ENCODE data around the gene MGAT3.
"Not testable (repeated sequence)": the region's sequence is repeated elsewhere in the genome, so short reads cannot be mapped to it uniquely, and the experiment has no call there.

Gene MGAT3

DNA sequence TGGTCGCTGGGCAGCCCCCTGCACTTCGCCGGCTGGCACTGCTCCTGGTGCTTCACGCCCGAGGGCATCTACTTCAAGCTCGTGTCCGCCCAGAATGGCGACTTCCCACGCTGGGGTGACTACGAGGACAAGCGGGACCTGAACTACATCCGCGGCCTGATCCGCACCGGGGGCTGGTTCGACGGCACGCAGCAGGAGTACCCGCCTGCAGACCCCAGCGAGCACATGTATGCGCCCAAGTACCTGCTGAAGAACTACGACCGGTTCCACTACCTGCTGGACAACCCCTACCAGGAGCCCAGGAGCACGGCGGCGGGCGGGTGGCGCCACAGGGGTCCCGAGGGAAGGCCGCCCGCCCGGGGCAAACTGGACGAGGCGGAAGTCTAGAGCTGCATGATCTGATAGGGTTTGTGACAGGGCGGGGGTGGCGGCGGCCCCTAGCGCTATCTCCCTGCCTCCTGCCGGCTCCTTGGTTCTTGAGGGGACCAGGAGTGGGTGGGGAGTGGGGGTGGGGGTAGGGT, 31.8 kb downstream of the MGAT3 start:
- no peak for DNase-seq (ENCODE audit: insufficient read length, low spot score)
- no peak for FAIRE-seq

DNA sequence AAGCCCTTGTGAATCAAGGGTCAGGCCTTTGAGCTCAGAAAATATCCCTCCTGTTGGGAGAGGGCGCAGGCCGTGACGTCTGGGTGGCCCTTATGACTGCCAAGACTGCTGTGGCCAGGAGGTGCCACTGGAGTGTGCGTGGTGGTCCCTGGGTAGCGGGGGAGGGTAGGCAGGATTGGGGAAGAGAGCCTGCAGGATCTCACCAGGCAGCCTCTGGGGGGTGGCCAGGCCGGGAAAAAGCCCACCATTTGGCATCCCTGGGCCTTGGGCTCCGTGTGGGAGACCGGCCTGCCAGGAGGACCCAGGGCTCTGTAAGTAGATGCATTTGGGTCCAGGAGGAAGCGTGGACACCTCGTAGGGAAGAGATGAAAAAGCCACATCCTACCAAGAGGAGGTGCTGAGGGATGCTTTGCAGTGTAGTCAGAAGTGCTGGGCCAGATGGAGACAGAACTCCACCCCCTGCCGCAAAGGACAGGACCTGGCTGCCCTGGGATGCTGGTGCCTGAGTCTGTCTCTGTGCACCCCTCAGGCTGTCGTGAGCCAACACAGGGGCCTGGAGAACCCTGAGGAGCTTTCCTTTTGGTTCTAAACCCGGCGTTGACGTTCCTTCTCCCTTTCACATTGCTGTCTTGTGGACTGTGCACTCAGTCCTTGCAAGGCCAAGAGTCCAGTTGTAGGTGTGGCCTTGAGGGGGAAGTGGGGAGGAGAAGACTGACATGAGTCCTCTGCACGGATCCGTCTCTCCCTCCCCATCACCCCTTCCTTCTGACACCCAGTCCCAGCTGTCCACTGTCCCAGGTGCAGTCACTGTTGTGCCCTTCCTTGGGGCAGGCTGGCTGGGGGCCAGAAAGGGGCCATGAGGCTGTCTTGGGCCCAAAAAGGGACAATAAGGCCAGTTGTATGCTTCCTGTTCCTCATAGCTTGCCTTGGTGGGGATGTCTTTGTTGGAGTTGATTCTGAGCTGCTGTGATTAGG, 32.6 kb downstream of the MGAT3 start:
- FAIRE-seq (no peak), DNase-seq (ENCODE audit: insufficient read length, low spot score) (no peak)

DNA sequence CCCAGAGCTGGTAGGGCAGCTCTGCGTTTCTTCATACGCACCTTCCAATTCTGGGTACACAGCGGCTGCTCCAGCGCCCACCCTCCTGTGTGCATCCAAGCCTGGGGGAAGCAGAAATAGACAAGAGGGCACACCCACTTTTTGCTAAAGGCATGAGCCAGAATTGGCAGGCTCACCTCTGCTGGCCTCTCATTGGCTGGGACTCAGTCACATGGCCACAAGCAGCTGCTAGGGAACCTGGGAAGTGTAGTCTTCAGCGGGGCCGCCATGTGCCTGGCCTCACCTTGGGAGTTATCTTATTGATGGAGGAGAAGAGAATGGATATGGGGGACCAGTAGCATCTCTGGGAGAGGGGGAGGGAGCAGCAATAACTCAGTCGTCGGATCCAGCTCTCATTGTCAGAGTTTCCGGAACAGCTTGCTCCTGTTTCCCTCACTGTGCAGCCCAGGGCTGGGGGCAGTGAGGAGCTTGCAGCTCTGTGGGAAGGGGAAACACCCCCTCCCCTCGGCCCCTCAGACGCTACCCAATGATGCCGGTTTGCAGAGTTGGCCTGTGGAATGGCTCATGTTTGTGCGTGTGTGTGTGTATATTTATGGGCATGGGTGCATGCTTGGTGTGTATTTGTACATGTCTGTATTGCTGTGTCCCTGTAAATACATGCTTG, 33.5 kb downstream of the MGAT3 start:
- DNase-seq (ENCODE audit: insufficient read length, low spot score), result peak; percentile 66
- peak; percentile 36 for FAIRE-seq

DNA sequence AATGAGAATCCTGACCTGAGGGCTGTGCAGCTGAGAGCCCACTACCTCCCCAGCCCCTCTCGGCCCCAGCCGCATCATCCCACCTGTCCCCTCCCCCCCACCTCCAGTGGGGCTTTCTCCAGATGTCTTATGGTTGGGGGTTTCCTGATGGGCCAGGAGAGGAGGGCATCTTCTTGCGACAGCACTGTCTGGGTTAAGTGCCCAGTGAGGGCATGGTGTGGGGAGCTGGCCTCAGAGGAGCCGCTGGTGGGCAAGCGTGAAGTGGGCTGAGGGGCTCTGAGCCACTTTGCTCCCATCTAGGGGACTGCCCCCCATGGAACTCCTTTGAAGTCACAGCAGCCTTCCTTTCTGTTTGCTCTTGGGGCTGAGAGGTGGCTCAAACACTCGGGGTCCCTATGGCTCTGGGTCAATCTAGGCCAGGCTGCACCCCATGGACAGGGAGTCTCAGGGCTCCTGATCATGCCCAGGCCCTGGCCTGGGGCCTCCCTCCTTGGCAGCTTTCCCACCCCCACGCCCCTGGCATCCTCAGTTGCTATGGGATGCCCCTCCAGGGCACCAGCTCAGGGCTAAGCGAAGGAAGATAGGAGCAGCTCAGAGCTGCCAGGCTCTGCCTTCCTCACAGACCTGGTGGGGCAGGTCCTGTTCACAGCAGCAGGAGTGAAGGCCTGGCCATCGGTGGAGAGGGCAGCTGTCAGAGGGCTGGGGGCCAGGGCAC, 34.3 kb downstream of the MGAT3 start:
- no peak for FAIRE-seq
- no peak for DNase-seq (ENCODE audit: insufficient read length, low spot score)

DNA sequence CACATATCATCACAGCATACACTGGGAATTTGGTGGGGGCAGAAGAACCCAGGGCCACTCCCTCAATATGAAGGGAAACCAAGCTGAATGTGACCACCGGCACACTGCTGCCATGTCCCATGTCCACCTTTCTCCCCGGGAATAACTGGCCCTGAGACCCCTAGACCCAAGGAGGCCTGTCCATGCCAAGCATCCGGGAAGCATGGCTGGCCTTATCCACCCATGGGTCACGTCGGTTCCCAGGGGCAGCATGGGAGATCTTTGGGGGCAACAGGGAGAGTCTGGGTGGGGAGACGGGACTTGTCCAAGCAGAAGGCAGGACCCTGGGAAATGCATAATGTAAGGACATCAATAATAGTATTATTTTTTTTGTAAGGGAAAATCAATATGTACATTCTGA, 34.9 kb downstream of the MGAT3 start:
- FAIRE-seq (no peak), DNase-seq (ENCODE audit: insufficient read length, low spot score) (no peak)

DNA sequence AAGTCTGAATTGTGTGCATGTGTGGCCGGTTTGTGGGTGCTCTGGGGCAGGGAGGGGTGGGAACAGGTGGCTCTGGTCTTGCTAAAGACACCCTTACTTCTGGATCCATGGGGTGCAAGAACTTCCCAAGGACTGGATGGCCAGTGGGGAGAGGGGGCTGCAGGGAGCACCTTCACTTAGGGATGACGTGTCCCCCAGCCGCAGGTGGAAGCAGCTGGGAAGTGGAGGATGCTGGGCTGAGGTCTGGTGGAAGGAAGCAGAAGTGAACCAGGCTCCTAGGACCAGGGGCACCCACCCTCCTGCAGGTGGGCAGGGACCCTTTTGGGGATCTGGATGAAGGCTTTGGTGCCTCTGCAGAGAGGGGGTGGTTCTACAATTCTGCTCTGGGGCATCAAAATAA, 35.4 kb downstream of the MGAT3 start:
- FAIRE-seq, result no peak

DNA sequence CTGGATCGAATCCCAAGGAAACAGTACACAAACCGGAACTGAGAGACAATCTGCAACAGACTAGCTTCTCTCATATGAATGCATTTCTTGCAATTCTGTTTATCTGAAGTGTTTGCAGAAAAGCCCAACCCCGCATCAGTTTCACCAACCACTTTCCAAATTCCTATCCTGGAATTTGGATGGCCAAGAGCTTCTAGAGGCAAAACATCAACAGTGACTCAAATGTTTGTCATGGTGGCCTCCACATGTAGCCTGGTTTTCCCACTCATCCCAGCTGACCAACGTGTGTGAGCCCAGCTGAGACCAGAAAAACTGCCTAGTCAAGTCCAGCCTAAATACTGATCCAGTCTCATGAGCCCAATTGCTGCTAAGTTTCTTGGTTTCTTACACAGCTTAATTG, 36.9 kb downstream of the MGAT3 start:
- no peak for FAIRE-seq
- no peak for DNase-seq (ENCODE audit: insufficient read length, low spot score)

More for the DNA sequence above, 35.4 kb downstream of the MGAT3 start:
- no peak for DNase-seq (ENCODE audit: insufficient read length, low spot score)

DNA sequence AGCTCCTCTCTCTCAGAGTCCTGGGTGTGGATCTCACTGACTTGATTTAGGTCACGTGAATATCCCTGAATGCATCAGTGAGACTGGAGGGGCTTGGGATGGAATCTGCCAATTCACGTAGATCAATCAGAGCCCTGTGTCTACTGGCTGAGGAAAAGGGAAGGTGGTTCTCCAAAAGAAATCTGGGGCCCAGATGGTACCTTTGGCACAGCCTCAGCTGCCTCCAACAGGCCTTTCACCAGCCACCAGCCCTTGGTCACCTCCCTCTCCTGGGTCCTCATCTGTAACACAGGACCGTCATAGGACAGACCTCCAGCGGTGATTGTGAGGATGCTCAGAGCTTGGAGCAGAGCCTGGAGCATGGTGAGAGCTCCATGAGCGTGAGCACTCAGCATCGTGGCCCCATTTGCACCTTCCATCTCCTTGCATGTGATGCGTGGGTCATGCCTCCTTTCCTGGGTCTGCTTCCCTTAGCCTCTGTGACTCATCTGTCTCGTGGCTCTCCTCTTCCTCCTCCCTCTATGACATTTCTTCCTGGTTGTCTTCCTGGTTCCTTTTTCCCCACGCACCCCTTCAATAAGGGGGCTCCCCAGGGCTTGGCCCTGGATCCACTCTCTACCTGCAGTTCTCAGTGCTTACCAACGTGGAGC, 37.8 kb downstream of the MGAT3 start:
- DNase-seq (ENCODE audit: insufficient read length, low spot score) (no peak), FAIRE-seq (no peak)

DNA sequence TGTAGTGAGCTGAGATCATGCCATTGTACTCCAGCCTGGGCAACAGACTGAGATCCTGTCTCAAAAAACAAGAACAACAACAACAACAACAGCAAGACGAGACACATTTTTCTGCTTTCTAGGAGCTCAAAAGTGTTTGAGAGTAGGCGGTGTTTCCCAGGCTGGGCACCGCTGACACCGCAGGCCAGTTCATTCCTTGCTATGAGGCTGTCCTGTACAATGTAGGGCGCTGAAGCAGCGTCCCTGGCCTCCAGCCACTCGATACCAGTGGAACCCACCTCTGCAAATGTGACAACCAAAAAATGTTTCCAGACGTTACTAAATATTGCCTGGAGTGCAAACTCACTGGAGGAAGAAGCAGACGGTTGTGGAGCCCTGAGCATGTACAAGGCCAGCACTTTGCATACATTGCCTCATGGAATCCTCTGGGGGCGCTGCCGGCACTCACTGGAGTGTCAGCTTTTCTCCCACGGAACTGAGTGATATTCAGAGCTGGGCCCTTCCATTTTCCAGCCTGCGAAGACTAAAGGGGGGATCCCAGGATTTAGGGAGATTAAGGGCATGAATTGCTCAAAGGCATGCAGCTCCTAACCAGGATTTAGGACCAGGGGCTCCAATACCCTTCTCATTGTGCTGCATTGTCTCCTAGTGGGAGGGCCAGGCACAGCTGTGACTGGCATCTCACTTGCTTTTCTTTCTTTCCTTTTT, 39.5 kb downstream of the MGAT3 start:
- DNase-seq (ENCODE audit: insufficient read length, low spot score) (no peak), FAIRE-seq (no peak)

DNA sequence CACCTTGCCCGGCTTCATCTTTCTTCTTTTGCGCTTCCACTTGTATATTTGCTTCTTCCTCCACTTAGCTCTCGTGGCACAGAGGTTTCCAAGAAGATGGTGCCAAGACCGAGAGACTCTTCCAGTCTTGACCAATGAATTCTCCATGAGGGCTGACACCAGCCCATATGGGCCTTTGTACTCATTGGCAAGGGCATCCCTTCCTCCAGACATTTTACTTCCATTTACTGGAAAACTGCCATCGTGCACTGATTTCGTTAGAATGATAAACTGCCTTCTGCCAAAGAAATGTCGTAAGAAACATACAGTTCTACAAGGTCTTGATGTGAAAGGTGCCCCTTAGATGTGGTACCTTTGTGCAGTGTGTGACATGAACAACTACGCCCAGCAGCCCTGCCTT, 40.6 kb downstream of the MGAT3 start:
- FAIRE-seq, result no peak
- DNase-seq (ENCODE audit: insufficient read length, low spot score), result no peak

DNA sequence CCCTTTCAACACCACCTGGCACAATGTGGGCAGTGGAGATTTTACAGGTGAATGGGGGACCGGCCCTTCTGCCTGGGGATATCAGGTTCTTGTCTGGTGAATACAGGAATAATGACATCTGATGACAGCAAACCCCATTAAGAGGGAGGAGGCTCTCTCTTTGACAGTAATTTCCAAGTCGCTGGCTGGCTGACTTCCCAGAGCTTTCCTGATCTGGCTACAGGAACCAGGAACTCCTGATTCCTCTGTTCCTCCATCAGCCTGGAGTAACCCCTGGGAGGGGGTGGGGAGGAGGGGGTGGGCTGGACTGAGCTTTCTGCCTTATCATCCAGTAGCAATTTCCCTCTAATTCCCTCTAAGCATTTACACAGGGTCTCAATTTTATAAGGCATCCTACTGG, 41.6 kb downstream of the MGAT3 start:
- DNase-seq (ENCODE audit: insufficient read length, low spot score) (no peak), FAIRE-seq (no peak)

DNA sequence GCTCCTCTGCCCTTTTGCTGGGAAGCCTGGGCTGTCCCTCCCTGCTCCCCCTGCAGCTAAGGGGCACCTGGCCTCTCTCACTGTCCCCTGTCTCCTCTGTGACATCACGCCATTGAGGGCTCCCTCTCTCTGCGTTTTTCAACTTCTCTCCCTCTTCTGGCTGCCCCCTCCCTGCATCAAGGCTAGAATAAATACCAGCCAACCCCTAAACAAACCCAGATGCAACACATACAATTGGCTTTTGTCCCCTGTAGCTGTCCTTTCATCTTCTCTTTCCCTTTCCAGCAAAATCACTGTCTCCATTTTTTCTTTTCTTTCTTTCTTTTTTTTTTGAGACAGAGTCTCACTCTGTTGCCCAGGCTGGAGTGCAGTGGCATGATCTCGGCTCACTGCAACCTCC, 42.0 kb downstream of the MGAT3 start:
- FAIRE-seq (no peak), DNase-seq (ENCODE audit: insufficient read length, low spot score) (no peak)

DNA sequence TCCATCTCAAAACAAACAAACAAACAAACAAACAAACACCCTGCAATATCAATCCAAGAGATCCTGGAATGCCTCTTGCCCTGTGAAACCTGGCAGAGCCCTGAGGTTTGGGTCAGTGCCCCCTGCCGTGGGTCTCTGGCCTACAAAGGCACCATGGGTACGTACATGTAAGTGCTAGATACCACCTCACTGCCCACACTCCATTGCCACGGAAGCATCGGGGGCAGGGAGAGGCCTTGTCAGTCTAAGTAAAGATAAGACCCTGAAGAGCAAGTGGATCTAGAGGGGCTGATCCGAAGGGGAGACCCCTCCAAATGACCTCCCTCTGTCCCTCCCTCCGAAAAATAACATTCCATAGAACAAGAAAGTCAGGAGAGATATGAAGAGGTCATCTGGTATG, 43.3 kb downstream of the MGAT3 start:
- no peak for FAIRE-seq
- DNase-seq (ENCODE audit: insufficient read length, low spot score), result no peak

DNA sequence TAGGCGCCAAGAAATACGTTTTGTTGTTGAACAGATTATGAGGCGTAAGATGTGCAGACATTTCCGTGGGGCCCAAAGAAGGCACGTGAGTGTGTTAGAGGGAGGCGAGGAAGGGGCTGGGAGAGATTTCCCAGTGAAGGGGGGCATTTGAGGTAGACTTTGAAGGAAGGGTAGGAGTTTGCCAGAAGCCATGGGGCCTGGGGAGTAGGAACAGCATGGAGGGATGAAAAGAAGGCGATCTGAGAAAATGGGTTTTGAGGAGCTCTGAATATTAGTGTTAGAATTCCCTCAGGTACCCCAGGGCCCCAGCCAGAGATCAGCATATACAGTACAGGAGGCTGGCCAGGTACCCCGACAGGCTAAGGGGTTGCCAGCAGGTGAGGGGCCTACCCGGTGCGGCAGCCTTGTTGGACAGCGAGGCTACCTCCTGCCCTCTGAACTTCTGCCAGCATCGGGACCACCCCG, 44.9 kb downstream of the MGAT3 start:
- FAIRE-seq (no peak), DNase-seq (ENCODE audit: insufficient read length, low spot score) (no peak)

DNA sequence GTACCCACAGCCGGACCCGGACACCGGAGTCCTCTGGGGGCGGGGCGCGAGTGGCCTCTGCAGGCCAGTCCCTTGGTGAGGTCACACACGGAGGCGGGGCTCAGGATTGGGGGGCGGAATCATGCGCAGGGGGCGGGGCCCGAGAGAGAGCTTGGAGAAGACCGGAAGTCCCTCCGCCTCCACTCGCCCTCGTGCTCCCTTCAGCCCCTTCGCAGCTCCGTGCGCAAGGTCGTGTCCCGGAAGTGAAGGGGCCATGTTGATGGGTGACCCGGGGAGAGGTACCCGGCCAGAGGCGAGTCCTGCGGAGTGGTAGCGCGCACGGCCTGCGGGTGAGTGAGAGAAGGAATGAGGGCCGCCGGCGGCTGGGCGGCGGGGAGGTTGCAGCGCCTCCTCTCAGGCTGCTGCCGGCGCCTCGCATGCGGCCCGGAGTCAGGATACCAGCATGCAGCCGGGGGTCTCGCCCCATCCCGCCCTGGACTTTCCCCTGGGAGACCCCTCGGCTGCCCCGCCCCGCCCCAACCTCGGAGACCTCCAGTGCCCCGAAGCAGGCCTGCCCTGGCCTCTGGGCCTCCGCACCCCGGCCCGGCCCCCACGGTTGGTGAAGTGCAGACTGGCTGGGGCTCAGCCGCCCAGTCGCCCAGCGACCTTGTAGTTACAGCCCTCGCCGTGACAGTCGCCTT, 45.4 kb downstream of the MGAT3 start, which contains the start of gene MIEF1:
MIEF1 (plus strand) TSS at position 182 of the 680 bp plus-strand sequence. CDS start 9,005 bp downstream, outside the sequence.
- peak; percentile 97 for FAIRE-seq
- peak; percentile 93 for DNase-seq (ENCODE audit: insufficient read length, low spot score)

DNA sequence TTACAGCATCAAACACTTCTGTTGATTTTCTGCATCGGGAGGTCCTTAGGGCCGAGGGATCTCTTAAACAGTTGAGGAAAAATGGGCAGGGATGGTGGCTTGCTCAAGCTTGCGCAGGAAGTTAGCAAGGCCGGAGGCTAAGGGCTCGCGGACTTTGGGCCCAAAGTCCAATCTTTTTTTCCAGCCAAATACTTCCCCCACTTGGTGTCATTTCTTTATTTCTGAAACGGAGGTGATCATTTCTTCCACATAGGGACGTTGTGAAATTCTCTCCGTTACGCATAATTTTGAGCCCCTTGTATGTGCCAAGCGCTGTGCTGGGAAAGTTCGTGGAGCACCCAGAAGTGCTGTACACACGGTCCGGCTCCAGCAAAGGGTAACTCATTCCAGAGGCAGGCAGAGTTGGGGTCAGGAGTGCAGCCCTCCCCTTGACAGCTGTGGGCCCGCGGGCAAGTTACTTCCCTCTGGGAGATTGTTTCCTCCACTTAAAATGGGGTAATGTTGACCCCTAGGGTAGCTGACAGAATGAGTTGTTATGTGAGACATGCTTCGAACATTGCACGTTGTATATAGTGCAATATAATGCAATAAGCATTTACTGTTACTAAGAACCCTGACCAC, 46.1 kb downstream of the MGAT3 start:
- no peak for DNase-seq (ENCODE audit: insufficient read length, low spot score)
- FAIRE-seq, result no peak

DNA sequence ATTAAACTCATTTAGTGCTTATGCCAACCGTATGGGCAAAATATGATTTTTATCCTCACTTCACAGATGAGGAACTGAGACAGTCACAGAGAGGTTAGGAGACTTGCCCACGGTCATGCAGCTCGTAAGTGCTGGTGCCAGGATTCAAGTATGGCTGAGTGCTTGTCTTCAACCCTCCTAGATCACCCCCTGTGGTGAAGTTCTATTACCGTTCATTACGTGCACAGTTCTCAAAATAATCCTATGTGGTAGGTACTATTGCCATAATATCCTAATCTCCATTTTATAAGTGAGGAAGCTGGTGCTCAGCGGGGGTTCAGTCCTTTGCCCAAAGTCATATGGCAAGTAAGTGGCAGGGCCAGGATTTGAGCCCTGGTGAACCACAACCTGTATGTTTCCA, 46.8 kb downstream of the MGAT3 start:
- no peak for FAIRE-seq
- no peak for DNase-seq (ENCODE audit: insufficient read length, low spot score)

DNA sequence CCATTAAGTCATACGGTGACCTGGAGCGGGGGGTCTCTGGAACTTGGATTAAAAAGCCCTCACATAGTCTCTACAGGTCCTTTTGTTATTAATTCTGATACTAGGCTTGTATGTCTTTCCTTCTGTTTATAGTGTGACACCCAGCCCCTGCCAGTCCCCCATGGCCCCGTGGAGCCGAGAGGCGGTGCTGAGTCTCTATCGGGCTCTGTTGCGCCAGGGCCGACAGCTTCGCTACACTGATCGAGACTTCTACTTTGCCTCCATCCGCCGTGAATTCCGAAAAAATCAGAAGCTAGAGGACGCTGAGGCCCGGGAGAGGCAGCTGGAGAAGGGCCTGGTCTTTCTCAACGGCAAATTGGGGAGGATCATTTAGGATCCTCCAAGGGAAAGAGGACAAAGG, 47.3 kb downstream of the MGAT3 start:
- FAIRE-seq (no peak), DNase-seq (ENCODE audit: insufficient read length, low spot score) (no peak)

DNA sequence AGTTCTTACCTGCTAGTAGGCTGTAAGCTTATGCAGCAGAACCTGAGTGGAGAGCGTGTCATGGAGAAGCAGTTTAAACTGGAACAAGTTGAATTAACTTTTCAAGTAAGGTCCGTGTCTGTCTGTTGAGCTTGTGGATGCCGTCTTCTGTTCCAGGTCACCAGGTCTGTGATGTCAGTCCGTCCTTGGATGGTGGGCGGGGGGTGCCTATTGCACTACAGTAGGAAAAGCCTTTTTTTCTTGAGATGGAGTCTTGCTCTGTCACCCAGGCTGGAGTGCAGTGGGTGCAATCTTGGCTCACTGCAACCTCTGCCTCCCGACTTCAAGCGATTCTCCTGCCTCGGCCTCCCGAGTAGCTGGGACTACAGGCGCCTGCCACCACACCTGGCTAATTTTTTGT, 50.2 kb downstream of the MGAT3 start:
- not testable (repeated sequence) for DNase-seq (ENCODE audit: insufficient read length, low spot score); FAIRE-seq

Data from HTR-8/SVneo (cell line).